ENCODE data around the gene DPYSL4.

DPYSL4 gene

GRCh38 chr10:132197271-132198067, 10.7 kb downstream of the DPYSL4 start:
- no peak for DNase-seq

- DNase-seq = no peak
Measured at GRCh38 chr10:132198068-132198370, 11.3 kb downstream of the DPYSL4 start.

GRCh38 chr10:132198381-132199181, 11.8 kb downstream of the DPYSL4 start:
- DNase-seq = no peak

- DNase-seq = no peak
Measured at GRCh38 chr10:132199268-132199853, 12.6 kb downstream of the DPYSL4 start.

- no peak for DNase-seq
Measured at GRCh38 chr10:132199854-132200311, 13.1 kb downstream of the DPYSL4 start.

GRCh38 chr10:132200344-132201110, 13.8 kb downstream of the DPYSL4 start:
- no peak for DNase-seq

- DNase-seq = no peak
Measured at GRCh38 chr10:132201111-132201969, 14.6 kb downstream of the DPYSL4 start.

GRCh38 chr10:132202070-132202970, 15.6 kb downstream of the DPYSL4 start:
- no peak for DNase-seq

- no peak for DNase-seq
Measured at GRCh38 chr10:132203256-132204077, 16.7 kb downstream of the DPYSL4 start.

- no peak for DNase-seq
Measured at GRCh38 chr10:132204078-132204780, 17.5 kb downstream of the DPYSL4 start.

GRCh38 chr10:132204781-132205473, 18.2 kb downstream of the DPYSL4 start:
- DNase-seq = no peak

- DNase-seq = no peak
Measured at GRCh38 chr10:132205650-132206376, 19.1 kb downstream of the DPYSL4 start.

- no peak for DNase-seq
Measured at GRCh38 chr10:132206377-132206745, 19.6 kb downstream of the DPYSL4 start.

GRCh38 chr10:132206806-132207535, 20.2 kb downstream of the DPYSL4 start:
- DNase-seq = no peak

- no peak for DNase-seq
Measured at GRCh38 chr10:132207536-132208461, 21.1 kb downstream of the DPYSL4 start.

GRCh38 chr10:132208462-132209050, 21.8 kb downstream of the DPYSL4 start:
- DNase-seq = peak; percentile 56
